CD4-positive, alpha-beta T cell treated with Interferon gamma for 1 hour (primary cell): ENCODE measurements around the gene FCMR.
"Not testable (repeated sequence)": the region's sequence is repeated elsewhere in the genome, so short reads cannot be mapped to it uniquely, and the experiment has no call there.

Experiments
- DNase-seq: peaks from one replicate; pipeline ENCODE4 v3.0.0-alpha.2; 2020

FCMR gene

GRCh38 chr1:206867239-206867638 lies 54.5 kb downstream of the FCMR start:
- DNase-seq, result no peak

- DNase-seq, result no peak
Measured at GRCh38 chr1:206866062-206866461, 55.7 kb downstream of the FCMR start.

GRCh38 chr1:206864939-206865671 lies 56.6 kb downstream of the FCMR start, which contains the start of gene IL20:
Gene IL20 (plus strand): TSS chr1:206865623. CDS start chr1:206865853, 230 bp downstream.
- DNase-seq, result peak; percentile 71

GRCh38 chr1:206863266-206863665 lies 58.5 kb downstream of the FCMR start:
- DNase-seq, result no peak

DNA sequence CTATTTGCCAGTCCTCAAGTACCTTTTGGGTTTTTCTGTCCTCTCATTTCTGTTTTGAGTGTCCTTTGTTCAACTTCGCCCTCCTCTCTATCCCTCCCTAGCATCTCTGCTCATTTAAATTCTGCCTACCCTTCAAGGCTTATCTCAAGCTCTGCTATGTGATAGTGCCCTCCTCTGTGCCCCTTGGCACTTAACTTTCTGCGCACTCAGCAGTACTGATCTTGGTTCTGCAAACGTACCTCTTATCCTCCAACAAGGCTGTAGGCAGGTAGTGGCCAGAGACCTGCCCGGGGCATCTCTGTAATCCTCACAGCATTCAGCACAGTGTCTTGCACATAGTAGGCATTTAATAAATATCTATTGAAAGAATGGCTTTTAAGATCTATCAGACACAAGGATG lies 61.6 kb downstream of the FCMR start:
- no peak for DNase-seq

- DNase-seq, result no peak
Measured at GRCh38 chr1:206859082-206859521, 62.6 kb downstream of the FCMR start.

DNA sequence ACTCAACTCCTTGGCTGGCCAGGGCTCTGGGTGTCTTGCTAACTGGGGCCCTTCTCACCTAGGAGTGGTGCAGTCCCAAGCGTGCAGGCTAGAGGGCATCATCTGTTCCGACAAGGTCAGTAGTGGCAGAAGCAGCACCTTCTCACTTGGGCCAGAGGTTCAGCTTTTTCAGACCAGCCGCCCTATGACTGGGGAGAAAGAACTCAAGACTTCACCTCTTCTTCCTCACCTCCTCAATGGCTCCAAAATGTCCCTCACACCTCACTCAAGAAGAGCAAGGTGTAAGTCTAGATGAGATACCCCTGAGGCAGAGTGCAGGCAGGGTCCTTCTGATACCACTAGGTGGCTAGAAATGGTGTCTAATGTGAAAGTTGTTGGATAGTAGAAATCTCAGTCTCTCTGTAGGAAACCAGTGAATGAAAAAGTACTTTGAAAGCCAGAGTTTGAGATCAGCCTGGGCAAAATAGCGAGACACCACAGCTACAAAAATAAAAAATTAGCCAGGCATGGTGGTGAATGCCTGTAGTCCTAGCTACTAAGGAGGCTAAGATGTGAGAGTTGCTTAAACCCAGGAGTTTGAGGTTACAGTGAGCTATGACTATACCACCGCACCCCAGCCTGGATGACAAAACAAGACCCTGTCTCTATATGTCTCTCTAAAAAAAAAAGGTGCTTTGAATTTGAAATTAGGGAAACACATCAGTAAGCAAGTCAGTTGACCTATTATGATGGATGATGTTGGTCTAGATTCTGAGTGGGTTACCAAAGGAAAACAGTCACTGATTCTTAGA lies 64.9 kb downstream of the FCMR start:
- peak; percentile 1 for DNase-seq

DNA sequence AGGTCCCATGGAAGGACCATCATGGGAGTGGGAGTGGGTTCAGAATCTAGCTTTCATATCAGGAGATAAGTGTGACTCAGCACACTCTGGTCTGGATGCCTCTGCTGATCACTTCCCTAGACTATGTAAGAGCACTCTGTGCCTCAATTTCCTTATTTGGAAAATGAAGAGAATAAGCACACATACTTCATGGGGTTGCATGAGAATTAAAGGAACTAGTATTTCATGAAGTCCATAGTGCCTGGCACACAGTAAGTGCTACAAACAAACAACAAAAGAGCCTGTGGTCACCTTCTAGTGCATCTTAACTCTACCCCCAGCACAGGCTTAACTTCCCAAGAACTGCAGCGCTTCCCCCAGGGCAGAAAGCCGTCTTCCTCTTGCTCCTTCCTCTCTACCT lies 65.9 kb downstream of the FCMR start:
- DNase-seq, result no peak

DNA sequence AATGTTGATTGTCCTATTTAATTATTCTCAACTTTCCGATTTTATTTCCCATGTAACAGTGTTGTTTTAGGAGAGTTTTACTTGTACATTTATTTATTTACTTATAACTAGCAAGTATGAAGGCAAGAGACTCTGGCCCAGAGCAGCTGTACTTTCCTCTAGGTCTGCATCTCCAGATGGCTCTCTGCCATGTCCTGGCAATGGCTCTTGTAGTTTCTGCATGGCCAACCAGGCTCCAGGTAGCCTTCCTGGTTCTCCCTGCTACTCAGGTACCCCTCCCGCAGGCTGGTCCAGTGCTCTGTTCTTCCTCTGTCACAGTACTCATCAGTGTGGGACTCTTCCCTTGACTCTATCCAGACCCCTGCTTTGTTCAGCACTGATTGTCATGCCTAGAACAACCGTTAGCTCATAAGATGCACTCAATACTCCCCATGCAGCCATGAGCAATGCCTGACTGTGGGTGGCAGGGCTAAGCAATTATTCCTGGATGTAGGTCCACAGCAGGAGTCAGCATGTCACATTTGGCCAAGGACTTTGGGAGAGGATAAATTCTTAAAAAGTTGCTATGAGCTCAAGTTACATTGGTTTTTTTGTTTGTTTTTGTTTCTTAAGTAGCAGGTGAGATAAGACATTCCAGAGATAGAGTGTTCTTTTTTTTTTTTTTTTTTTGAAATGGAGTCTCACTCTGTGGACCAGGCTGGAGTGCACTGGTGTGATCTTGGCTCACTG lies 67.2 kb downstream of the FCMR start:
- no peak for DNase-seq

DNA sequence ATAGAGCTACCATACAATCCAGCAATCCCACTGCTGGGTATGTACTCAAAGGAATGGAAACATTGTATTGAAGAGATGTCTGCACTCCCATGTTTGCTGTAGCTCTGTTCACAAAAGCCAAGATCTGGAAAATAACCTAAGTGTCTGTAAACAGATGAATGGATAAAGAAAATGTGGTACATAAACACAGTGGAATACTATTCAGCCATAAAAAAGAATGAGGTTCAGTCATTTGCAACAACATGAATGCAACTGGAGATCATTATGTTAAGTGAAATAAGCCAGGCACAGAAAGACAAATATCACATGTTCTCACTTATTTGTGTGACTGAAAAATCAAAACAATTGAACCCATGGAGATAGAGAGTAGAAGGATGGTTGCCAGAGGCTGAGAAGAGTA lies 68.0 kb downstream of the FCMR start:
- not testable (repeated sequence) for DNase-seq
